ENCODE results near the gene TSKU.

GRCh38 chr11:76838678-76839068 lies 55.5 kb downstream of the TSKU start:
- TF ChIP-seq POLR2A (IDR thresholded peaks at IDR 0.05): no peak
- no peak for TF ChIP-seq CTCF (IDR thresholded peaks at IDR 0.05)
